IPS-20b (cell line): ENCODE measurements around the gene TSPAN3.

Experiments used
- H3K27ac ChIP-seq: one replicate; pipeline ENCODE4 v1.5.1; 2013; ENCODE audit warnings: low read length
- H3K27me3 ChIP-seq: 2 replicates; pipeline ENCODE4 v1.6.1; 2013; ENCODE audit warnings: mild to moderate bottlenecking, low read length, inconsistent platforms; ENCODE audit not compliant: insufficient read depth
- H3K36me3 ChIP-seq: 2 replicates; pipeline ENCODE4 v1.6.1; 2013; ENCODE audit warnings: low read depth, mild to moderate bottlenecking, inconsistent platforms, low read length, moderate library complexity; ENCODE audit not compliant: insufficient read depth
- H3K4me1 ChIP-seq: 2 replicates; pipeline ENCODE4 v1.6.1; 2013; ENCODE audit warnings: mild to moderate bottlenecking, control low read depth, inconsistent platforms, low read length, moderate library complexity; ENCODE audit not compliant: insufficient read depth
- H3K4me3 ChIP-seq: 2 replicates; pipeline ENCODE4 v1.5.1; 2013; ENCODE audit warnings: mild to moderate bottlenecking, low read length, inconsistent platforms
- H3K9ac ChIP-seq: 2 replicates; pipeline ENCODE4 v1.6.1; 2013; ENCODE audit warnings: low read depth, mild to moderate bottlenecking, inconsistent platforms, low read length, moderate library complexity
- H3K9me3 ChIP-seq: 2 replicates; pipeline ENCODE4 v1.6.1; 2013; ENCODE audit warnings: mild to moderate bottlenecking, low read depth, low read length, inconsistent platforms; ENCODE audit not compliant: insufficient read depth

TSPAN3 gene

DNA sequence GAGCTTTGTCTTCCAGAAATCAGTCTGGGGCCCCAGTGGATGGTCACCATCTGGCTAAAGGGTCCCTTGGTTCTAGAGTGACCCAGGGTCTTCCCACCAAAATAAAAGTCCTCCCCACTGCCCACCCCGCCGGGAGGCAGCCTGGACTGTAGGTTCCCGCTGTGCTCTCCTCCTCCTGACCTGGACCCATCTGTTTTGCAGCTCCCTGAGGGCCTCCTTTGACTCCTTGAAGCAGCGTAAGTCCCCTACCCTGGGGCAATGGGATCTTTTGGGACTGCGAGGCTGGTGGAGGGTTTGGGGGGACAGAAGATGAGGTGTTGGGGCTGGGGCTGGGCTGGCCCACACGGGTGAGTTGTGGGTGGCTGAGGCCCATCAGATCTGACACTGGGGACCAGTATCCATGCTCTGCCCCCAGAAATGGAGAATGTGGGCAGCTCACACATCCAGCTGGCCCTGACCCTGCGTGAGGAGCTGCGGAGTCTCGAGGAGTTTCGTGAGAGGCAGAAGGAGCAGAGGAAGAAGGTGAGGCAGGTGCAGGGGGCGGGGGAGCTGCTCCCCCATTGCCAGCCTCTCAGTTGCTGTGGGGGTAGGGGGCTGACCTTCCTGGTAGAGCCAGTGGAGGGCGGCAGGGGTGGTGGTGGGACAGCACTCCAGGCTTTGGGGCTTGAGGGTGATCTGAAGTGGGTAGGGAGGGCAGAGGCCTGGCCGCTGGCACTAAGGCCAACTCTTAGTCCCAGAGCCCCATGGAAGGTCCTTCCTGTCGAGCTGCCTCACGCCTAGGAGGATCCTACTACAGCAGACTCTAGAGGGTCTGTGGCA lies 45.6 kb downstream of the TSPAN3 start:
- Histone ChIP-seq H3K27me3 (peaks cover 30% of the 10 kb centered on the region; the same call in 1 of the 2 replicates), H3K9ac (no peak overlapping the region), H3K4me1 (no peaks in the 10 kb centered on the region), H3K36me3 (no peaks in the 10 kb centered on the region), H3K4me3 (no peak overlapping the region), H3K27ac (no peak overlapping the region), H3K9me3 (no peaks in the 10 kb centered on the region)

GRCh38 chr15:77024273-77025082 lies 46.4 kb downstream of the TSPAN3 start:
- Histone ChIP-seq H3K4me1 (no peaks in the 10 kb centered on the region), H3K9ac (no peak overlapping the region)

GRCh38 chr15:77023576-77024272 lies 47.2 kb downstream of the TSPAN3 start:
- H3K9me3 ChIP-seq, result no peaks in the 10 kb centered on the region
- no peaks in the 10 kb centered on the region for H3K36me3 ChIP-seq
- no peaks in the 10 kb centered on the region for H3K4me1 ChIP-seq
- H3K27ac ChIP-seq, result no peak overlapping the region
- no peak overlapping the region for H3K9ac ChIP-seq
- H3K4me3 ChIP-seq, result no peak overlapping the region
- H3K27me3 ChIP-seq, result peaks cover 17% of the 10 kb centered on the region; the same call in 1 of the 2 replicates

More at GRCh38 chr15:77024273-77025082, 46.4 kb downstream of the TSPAN3 start:
- H3K27ac ChIP-seq, result no peak overlapping the region
- no peaks in the 10 kb centered on the region for H3K9me3 ChIP-seq
- H3K4me3 ChIP-seq, result no peak overlapping the region
- no peaks in the 10 kb centered on the region for H3K36me3 ChIP-seq
- peaks cover 25% of the 10 kb centered on the region; the same call in 1 of the 2 replicates for H3K27me3 ChIP-seq

- no peaks in the 10 kb centered on the region for H3K9me3 ChIP-seq
- no peak overlapping the region for H3K27ac ChIP-seq
- H3K4me1 ChIP-seq, result no peaks in the 10 kb centered on the region
- no peaks in the 10 kb centered on the region for H3K36me3 ChIP-seq
- no peak overlapping the region for H3K9ac ChIP-seq
- no peak overlapping the region for H3K4me3 ChIP-seq
- peaks cover 15% of the 10 kb centered on the region; the same call in 1 of the 2 replicates for H3K27me3 ChIP-seq
Measured at GRCh38 chr15:77022646-77023575, 48.0 kb downstream of the TSPAN3 start.

GRCh38 chr15:77021803-77022381 lies 49.0 kb downstream of the TSPAN3 start:
- no peak overlapping the region for H3K27ac ChIP-seq
- no peaks in the 10 kb centered on the region for H3K4me1 ChIP-seq
- no peak overlapping the region for H3K9ac ChIP-seq
- no peaks in the 10 kb centered on the region for H3K9me3 ChIP-seq
- H3K4me3 ChIP-seq, result no peak overlapping the region
- peaks cover 4% of the 10 kb centered on the region; the same call in 1 of the 2 replicates for H3K27me3 ChIP-seq
- H3K36me3 ChIP-seq, result no peaks in the 10 kb centered on the region

DNA sequence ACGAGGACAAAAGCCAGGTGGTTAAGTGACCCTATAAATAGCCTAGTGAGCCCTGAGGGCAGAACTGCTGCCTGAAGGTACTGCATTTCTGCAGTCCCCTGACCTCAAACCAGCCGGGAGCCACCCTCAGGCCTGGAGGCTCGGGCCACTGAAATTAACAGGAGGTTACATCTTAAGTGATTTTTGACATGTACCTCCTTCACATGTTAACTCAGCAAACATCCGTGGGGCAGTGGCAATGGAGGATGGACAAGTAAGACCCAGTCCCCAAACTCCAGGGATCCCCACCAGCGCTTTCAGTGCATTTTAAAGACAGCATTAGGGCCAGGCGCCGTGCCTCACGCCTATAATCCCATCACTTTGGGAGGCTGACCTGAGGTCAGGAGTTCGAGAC lies 49.8 kb downstream of the TSPAN3 start:
- no peaks in the 10 kb centered on the region for H3K4me1 ChIP-seq
- H3K27me3 ChIP-seq, result 0 out of 2 replicates have a peak, but pooled peaks cover 4% of the 10 kb centered on the region
- H3K4me3 ChIP-seq, result no peak overlapping the region
- no peaks in the 10 kb centered on the region for H3K36me3 ChIP-seq
- no peaks in the 10 kb centered on the region for H3K9me3 ChIP-seq
- H3K9ac ChIP-seq, result no peak overlapping the region
- no peak overlapping the region for H3K27ac ChIP-seq

DNA sequence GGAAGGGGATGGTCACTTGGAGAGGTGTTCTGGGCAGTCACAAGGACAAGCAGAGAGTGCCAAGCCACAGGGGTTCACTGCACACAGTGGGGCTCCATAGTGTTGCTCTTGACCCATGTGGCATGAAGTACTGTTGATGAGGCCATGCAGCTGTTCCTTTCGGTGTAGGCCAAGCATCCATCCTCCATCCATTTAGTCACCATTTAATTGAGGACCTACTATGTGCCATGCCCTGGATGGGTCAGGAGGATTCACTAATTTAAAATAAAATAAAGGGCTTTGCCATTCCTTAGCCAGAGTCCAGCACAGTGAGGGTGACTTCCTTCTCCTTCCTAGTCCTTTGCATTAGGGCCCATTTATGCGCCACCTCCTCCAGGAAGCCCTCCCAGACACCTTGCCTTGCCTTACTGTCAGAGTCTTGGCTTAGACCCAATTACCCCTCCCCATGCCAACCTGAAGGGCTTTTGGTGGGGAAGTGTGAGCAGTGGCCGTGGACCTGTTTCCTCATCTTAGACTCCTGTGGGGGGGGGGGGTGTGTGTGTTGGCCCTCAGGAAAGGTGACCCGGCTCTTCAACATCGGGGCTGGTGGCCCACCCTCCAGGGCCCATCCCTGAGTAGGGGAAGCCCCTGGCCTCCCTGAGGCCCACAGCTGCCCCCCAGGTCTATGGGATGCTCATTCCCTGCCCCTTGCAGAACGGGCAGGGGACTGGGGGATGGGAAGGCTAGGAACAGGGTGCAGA lies 50.4 kb downstream of the TSPAN3 start:
- Histone ChIP-seq H3K4me3 (no peak overlapping the region), H3K4me1 (no peaks in the 10 kb centered on the region), H3K9me3 (no peaks in the 10 kb centered on the region), H3K36me3 (no peaks in the 10 kb centered on the region), H3K27me3 (0 out of 2 replicates have a peak, but pooled peaks cover 4% of the 10 kb centered on the region), H3K27ac (no peak overlapping the region), H3K9ac (no peak overlapping the region)

DNA sequence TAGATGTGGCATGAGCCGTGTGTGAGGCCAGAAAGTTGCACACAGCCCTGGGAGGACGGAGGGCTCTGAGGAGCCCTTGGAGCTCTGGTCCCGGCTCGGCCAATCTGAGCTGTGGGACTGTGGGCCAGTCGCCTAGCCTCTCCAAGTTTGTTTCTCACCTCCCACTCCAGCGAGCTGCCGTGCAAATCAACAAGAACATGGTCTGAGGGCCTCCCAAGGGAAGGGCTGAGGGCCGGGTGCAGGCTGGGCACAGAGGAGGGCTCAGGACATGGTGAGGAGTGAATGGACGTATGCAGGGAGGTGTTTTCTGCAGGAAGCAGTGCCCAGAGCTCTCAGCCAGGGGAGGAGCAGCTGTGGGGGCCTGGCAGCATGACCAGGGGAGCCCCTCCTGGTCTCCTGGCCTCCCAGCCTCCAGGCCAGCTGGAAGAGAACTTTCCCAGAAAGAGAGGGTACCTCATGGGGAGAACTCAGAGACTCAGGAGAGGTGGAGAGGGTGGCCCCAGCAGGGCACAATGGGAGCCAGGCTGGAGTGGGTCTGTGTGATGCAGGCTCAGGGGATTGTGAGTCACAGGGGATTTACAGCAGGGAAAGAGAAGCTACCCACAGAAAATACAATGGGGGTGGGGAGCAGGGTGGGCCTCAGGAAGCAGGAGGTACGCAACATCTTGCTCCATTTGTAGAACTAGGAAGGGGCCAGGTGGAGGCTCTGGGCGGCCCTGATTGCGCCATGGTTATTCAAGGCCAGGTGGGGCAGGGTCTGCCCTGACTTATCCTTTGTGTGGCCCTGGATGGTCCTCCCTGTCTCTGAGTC lies 51.2 kb downstream of the TSPAN3 start:
- H3K9ac ChIP-seq, result no peak overlapping the region
- 0 out of 2 replicates have a peak, but pooled peaks cover 4% of the 10 kb centered on the region for H3K27me3 ChIP-seq
- no peaks in the 10 kb centered on the region for H3K9me3 ChIP-seq
- H3K4me3 ChIP-seq, result no peak overlapping the region
- H3K4me1 ChIP-seq, result no peaks in the 10 kb centered on the region
- no peak overlapping the region for H3K27ac ChIP-seq
- no peaks in the 10 kb centered on the region for H3K36me3 ChIP-seq

GRCh38 chr15:77018796-77019505 lies 52.0 kb downstream of the TSPAN3 start:
- Histone ChIP-seq H3K27me3 (0 out of 2 replicates have a peak, but pooled peaks cover 3% of the 10 kb centered on the region), H3K4me1 (no peaks in the 10 kb centered on the region), H3K27ac (no peak overlapping the region), H3K9ac (no peak overlapping the region), H3K9me3 (no peaks in the 10 kb centered on the region), H3K4me3 (no peak overlapping the region), H3K36me3 (no peaks in the 10 kb centered on the region)
